Osteoblast (primary cell): ENCODE measurements around the gene CPEB1. TPM values are rescaled to one million over a fixed set of nuclear protein-coding genes. Genes with fewer than 3 reads are reported as not detected.
A peak's percentile ranks its signal among the peaks of the same experiment; 100 is the strongest.

ENCODE experiments used
- DNase-seq: peaks from one replicate; pipeline ENCODE4 v3.0.0; 2011; ENCODE audit warnings: low spot score, mixed read lengths; ENCODE audit not compliant: insufficient read length; ENCODE audit errors: missing footprints
- H2AFZ ChIP-seq: 2 replicates; pipeline ENCODE4 v1.6.0; 2011; ENCODE audit warnings: mild to moderate bottlenecking, low read length
- H3K27ac ChIP-seq: 2 replicates; pipeline ENCODE4 v1.5.1; 2011; ENCODE audit warnings: mild to moderate bottlenecking, low read depth, low read length, moderate library complexity
- H3K27me3 ChIP-seq: 2 replicates; pipeline ENCODE4 v1.6.0; 2012; ENCODE audit warnings: mild to moderate bottlenecking, control low read depth, inconsistent platforms, low read length, moderate library complexity; ENCODE audit not compliant: insufficient read depth
- H3K36me3 ChIP-seq: 2 replicates; pipeline ENCODE4 v1.5.1; 2011; ENCODE audit warnings: mild to moderate bottlenecking, low read length, control low read depth, moderate library complexity; ENCODE audit not compliant: insufficient read depth
- H3K4me1 ChIP-seq: 2 replicates; pipeline ENCODE4 v1.5.1; 2011; ENCODE audit warnings: mild to moderate bottlenecking, low read length, control low read depth, moderate library complexity; ENCODE audit not compliant: insufficient read depth
- H3K4me2 ChIP-seq: 2 replicates; pipeline ENCODE4 v1.6.0; 2011; ENCODE audit warnings: mild to moderate bottlenecking, low read length; ENCODE audit not compliant: insufficient read depth
- H3K4me3 ChIP-seq: fragments of 200-600 bp; sonication (generic); 3 replicates; pipeline ENCODE4 v1.5.1; 2012; ENCODE audit warnings: mild to moderate bottlenecking, low read length, inconsistent platforms; ENCODE audit not compliant: insufficient read depth
- H3K79me2 ChIP-seq: 2 replicates; pipeline ENCODE4 v1.6.0; 2012; ENCODE audit warnings: mild to moderate bottlenecking, low read length, control low read depth, inconsistent platforms; ENCODE audit not compliant: insufficient read depth
- H3K9me3 ChIP-seq: 2 replicates; pipeline ENCODE4 v1.5.1; 2011; ENCODE audit warnings: low read depth, low read length, control low read depth
- H4K20me1 ChIP-seq: 2 replicates; pipeline ENCODE4 v1.6.0; 2012; ENCODE audit warnings: mild to moderate bottlenecking, low read length, control low read depth; ENCODE audit not compliant: insufficient read depth
- CTCF ChIP-seq: IDR thresholded peaks from 2 replicates; pipeline ENCODE4 v1.5.1; 2011; ENCODE audit warnings: mild to moderate bottlenecking, low read depth, low read length, moderate library complexity; ENCODE audit errors: extremely low read depth
- total RNA-seq: library from RNA; depleted of rRNA; stranded (reverse); fragments of >200 nt; gene quantifications from 2 replicates; pipeline ENCODE4 v1.2.3, GENCODE V29; 2012

Gene CPEB1
- total RNA-seq, 1 donor: 36.6 TPM

GRCh38 chr15:82663186-82663600, 16.0 kb upstream of the CPEB1 start:
- Histone ChIP-seq H3K4me1 (no peaks in the 10 kb centered on the region), H4K20me1 (peaks cover 4% of the 10 kb centered on the region), H3K36me3 (no peaks in the 10 kb centered on the region), H2AFZ (no peak overlapping the region), H3K4me3 (no peak overlapping the region), H3K9me3 (no peaks in the 10 kb centered on the region), H3K27me3 (no peaks in the 10 kb centered on the region), H3K27ac (no peak overlapping the region), H3K79me2 (no peaks in the 10 kb centered on the region), H3K4me2 (no peak overlapping the region)
- no peak for TF ChIP-seq CTCF
- peak; percentile 83 for DNase-seq

GRCh38 chr15:82662641-82663040, 15.5 kb upstream of the CPEB1 start:
- Histone ChIP-seq H3K36me3 (no peaks in the 10 kb centered on the region), H3K4me3 (no peak overlapping the region), H2AFZ (no peak overlapping the region), H3K79me2 (no peaks in the 10 kb centered on the region), H3K9me3 (no peaks in the 10 kb centered on the region), H3K27me3 (no peaks in the 10 kb centered on the region), H3K27ac (no peak overlapping the region), H4K20me1 (peaks cover 4% of the 10 kb centered on the region), H3K4me2 (no peak overlapping the region), H3K4me1 (no peaks in the 10 kb centered on the region)
- peak; percentile 17 for DNase-seq
- TF ChIP-seq CTCF: no peak

- DNase-seq: no peak
- no peak overlapping the region for H2AFZ ChIP-seq
- no peak overlapping the region for H3K27ac ChIP-seq
- H3K27me3 ChIP-seq: no peaks in the 10 kb centered on the region
- no peak for TF ChIP-seq CTCF
- H4K20me1 ChIP-seq: peaks cover 4% of the 10 kb centered on the region
- no peaks in the 10 kb centered on the region for H3K36me3 ChIP-seq
- H3K79me2 ChIP-seq: no peaks in the 10 kb centered on the region
- H3K4me3 ChIP-seq: no peak overlapping the region
- H3K4me1 ChIP-seq: no peaks in the 10 kb centered on the region
- no peaks in the 10 kb centered on the region for H3K9me3 ChIP-seq
- no peak overlapping the region for H3K4me2 ChIP-seq
Observed at GRCh38 chr15:82660378-82660777, 13.2 kb upstream of the CPEB1 start.

GRCh38 chr15:82656641-82657266, 9.6 kb upstream of the CPEB1 start:
- Histone ChIP-seq H3K27ac (no peak overlapping the region), H3K79me2 (no peaks in the 10 kb centered on the region), H3K4me1 (no peaks in the 10 kb centered on the region), H3K36me3 (no peaks in the 10 kb centered on the region), H4K20me1 (no peaks in the 10 kb centered on the region), H3K4me2 (no peak overlapping the region), H3K27me3 (peaks cover 3% of the 10 kb centered on the region), H2AFZ (no peak overlapping the region), H3K4me3 (no peak overlapping the region), H3K9me3 (no peaks in the 10 kb centered on the region)
- TF ChIP-seq CTCF: no peak
- DNase-seq: peak; percentile 27
